NCI-H526 (cell line): ENCODE data around the gene CTR9.
A peak's percentile ranks its signal among the peaks of the same experiment; 100 is the strongest.
"Not testable (repeated sequence)": the region's sequence is repeated elsewhere in the genome, so short reads cannot be mapped to it uniquely, and the experiment has no call there.

Experiments used
- DNase-seq, 2 experiments: peaks; one replicate each; lab custom pipeline; 2025; lab: John Stamatoyannopoulos, UW

CTR9 gene

DNA sequence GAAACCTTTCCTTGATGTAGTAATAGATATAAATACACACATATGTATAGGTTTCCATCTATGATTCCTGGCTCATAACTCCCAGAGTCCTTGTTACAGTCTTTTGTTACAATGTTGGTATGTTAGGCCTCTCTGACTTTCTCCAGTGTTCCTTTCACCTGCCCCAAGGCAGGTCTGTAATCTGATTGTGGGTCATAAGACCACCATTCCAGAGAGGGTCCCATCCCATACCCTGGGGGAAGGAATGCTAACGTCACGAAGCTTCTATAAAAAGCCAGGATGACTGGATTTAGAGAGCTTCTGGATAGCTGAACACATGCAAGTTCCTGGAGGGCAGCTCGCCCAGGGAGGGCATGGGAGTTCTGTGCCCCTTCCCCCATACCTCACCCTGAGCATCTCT lies 71.4 kb downstream of the CTR9 start:
- DNase-seq: not testable (repeated sequence)

DNA sequence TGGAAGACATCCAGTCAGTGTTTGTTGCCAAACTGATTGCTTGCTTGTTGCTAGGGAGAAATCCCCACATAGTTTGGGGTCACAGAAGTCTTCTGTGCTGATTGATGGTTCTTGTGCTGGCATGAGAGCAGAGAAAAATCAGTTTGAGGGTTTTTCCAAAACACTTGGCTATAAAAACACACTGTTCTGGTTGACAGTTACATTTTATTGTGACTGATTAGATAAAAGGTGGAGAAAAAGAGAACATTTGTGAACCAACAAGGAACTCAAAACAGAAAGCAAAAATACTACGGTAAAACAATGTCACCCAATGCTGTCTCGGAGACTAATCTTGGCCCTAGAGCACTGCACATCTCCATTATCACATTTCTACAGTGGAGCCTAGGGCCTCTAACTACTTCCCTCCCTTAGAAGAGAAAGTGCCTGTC lies 72.1 kb downstream of the CTR9 start:
- DNase-seq: no peak

DNA sequence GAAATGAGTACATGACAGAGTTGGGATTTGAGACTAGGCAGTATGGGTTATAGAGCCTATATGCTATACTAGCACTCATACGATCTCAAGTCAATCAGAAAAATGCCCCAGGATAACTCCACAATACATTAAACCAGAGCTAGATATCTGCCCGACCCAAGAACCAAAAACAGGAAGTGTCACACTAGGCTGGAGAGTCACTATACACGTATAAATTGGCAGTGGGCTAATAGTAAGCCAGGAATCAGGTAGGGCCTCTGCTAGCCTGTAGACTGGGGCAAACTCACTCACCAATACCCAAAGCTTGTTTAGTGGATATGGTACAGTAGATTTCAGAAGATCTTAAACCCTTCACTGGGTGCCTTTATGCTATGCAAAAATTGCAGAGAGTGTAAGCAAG lies 73.8 kb downstream of the CTR9 start:
- DNase-seq: no peak

DNA sequence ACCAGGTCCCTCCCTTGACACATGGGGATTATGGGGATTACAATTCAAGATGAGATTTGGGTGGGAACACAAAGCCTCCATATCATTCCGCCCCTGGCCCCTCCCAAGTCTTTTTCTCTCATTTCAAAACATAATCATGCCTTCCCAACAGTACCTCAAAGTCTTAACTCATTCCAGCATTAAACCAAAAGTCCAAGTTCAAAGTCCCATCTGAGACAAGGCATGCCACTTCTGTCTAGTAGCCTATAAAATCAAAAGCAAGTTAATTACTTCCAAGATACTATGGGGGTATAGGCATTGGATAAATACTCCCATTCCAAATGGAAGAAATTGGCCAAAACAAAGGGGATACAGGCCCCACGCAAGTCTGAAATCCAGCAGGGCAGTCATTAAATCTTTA lies 77.4 kb downstream of the CTR9 start:
- DNase-seq: no peak

DNA sequence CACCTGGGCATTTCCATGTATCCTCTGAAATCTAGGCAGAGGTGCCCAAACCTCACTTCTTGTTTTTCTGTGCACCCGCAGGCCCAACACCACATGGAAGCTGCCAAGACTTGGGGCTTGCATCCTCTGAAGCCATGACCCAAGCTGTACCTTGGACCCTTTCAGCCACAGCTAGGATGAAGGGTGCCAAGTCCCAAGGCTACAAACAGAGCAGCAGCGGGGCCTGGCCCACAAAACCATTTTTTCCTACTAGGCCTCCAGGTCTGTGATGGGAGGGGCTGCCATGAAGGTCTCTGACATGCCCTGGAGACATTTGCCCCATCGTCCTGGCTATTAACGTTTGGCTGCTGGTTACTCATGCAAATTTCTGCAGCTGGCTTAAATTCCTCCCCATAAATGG lies 78.1 kb downstream of the CTR9 start:
- DNase-seq: peak in 1 of 2 experiments; percentile 12
